Glomerular visceral epithelial cell (primary cell): ENCODE results near the gene SLC24A4.
"Not testable (repeated sequence)": the region's sequence is repeated elsewhere in the genome, so short reads cannot be mapped to it uniquely, and the experiment has no call there.

Experiments
- DNase-seq: peaks from one replicate; pipeline ENCODE4 v3.0.0-alpha.2; 2016; ENCODE audit errors: extremely low spot score

SLC24A4 gene

GRCh38 chr14:92519246-92520101, 196.5 kb downstream of the SLC24A4 start:
- DNase-seq: no peak

DNA sequence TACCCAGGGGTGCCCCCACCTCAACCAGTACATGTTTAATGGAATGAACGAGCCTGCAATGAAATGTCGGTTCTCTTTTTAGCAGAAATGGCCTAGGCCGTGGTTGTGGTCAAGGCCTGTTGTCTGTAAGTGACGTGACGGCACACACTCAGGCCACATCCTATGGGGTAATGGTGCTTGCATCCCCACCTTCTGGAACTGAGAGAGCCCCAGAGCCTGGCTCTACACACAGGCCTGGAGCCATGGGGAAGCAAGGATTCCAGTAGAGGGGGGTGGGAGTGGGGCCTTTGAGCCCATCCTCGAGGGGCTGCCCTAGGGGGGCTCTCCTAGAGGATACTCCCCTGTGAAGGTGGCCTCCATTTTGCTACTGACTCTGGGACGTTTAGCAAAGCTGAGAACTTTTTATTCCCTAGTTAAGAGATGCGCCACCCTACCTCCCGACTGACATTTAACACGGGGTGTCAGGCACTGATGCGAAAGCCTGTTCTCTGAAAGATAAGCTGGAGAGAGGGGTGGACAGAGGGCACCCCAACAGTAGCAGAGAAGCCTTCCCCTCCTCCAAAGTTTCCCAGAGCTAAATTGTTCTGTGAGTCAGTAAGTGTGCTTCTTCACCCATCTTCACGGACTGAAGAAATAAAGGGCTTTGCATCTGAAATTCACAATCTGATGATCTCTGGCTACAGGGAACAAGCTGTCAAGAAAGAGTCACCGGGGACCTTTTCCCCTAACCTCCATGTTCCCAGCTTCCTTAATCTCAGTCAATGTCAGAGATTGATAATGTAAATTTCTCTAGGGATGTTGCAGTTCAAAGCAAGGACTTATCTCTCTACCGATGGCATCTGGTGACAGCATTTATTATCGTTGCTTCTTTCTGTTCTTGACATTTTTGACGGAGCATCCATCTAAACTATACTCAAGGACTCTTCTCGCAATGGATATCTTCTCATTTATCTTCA, 197.4 kb downstream of the SLC24A4 start:
- DNase-seq: no peak

DNA sequence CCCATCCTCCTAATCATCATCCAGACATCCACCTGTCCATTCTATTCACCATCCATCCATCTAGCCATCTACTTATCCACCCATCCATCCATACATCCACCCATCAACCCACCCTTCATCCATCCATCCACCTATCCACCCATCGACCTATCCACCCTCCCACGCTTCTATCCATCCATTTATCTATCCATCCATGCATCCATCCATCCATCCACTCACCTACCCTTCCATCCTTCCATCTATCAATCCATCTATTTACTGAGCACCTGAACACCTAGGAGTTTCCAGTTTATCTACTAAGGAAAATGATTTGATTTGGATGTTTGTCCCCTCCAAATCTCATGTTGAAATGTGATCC, 198.1 kb downstream of the SLC24A4 start:
- no peak for DNase-seq

DNA sequence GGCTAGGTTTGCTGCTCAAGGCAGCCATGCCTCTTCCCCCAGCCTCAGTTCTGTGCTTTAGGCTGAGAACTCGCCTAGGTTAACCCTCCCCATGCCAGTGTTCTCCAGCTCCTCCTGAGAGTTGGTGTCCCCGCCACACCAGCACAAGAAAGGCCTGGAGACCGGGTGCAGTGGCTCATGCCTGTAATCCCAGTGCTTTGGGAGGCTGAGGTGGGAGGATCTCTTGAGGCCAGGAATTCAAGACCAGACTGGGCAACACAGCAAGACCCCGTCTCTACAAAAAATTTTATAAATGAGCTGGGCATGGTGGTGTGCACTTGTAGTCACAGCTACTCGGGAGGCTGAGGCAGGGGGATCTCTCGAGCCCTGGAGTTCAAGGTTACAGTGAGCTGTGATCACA, 200.8 kb downstream of the SLC24A4 start:
- DNase-seq: no peak

- no peak for DNase-seq
Observed at GRCh38 chr14:92524602-92525185, 201.7 kb downstream of the SLC24A4 start.

DNA sequence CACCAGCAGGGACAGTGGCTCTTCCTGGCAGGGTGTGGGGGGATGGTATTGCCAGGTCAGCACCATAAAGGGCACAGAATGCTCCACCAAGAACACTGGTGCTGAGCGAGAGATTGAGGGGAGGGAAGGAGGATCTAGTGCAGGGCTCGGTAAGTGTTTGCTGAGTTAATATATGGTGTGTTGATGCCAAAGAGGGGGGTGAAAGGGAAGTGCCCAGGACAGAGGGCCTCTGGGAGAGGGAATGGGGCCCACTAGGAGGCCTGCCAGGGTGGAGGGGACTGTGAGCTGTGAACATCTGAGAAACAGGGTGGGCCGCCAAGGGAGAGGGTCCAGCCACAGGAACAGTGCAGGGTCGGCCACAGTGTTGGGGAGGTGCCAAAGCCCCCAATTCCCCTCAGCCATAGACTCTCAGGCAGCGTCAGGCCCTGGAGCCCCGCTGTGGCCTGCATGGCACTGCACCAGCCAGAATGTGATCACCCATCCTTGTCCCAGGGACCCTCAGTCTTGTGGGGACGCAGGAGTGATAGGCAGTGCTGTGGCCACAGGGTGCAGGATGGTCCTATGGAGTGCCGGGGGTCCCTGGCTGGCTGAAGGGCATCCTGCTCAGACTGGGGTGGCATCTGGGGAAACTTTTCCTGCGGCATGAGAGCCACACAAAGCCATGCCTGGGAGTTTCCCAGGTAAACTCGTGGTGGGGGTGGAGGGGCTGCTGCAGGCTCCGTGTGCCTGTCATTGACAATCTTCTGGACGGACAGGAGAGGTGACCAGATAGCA, 202.5 kb downstream of the SLC24A4 start:
- no peak for DNase-seq

- DNase-seq: no peak
Observed at GRCh38 chr14:92527721-92528120, 204.8 kb downstream of the SLC24A4 start.

GRCh38 chr14:92528486-92529100, 205.6 kb downstream of the SLC24A4 start:
- DNase-seq: no peak

- DNase-seq: no peak
Observed at GRCh38 chr14:92529903-92530302, 206.9 kb downstream of the SLC24A4 start.

DNA sequence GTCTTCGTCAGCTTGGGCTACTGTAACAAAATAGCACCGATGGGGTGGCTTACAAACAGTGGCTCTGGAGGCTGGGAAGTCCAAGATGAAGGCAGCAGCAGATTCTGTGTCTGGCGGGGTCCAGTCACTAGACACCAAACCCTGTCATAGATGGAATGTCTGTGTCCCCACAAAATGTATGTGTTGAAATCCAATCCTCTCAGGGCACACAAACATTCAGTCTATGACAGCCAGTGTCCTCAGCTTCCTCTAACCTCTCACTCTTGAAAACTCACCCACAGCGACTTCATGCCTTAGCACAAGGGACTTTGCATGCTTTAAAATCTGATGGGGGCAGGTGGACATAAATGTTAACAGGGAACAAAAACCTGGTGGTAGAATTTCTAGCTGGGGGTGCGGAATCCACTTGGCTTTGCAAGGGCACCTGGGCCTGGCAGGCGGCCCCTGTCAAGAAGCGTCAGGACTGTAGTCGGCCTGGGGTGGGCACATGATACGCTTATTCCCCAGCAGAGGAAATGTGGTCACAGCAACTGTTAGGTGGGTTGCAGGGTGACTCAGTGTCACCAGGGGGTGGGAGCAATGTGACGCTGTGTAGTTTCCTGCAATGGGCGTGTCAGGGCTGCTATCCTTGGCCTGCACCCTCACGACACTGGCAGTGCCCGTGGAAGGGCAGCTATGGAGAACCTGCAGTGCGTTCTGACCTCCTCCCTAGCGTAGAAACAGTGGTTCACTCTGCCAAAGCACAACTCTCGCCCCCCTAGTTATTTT, 208.3 kb downstream of the SLC24A4 start:
- no peak for DNase-seq

DNA sequence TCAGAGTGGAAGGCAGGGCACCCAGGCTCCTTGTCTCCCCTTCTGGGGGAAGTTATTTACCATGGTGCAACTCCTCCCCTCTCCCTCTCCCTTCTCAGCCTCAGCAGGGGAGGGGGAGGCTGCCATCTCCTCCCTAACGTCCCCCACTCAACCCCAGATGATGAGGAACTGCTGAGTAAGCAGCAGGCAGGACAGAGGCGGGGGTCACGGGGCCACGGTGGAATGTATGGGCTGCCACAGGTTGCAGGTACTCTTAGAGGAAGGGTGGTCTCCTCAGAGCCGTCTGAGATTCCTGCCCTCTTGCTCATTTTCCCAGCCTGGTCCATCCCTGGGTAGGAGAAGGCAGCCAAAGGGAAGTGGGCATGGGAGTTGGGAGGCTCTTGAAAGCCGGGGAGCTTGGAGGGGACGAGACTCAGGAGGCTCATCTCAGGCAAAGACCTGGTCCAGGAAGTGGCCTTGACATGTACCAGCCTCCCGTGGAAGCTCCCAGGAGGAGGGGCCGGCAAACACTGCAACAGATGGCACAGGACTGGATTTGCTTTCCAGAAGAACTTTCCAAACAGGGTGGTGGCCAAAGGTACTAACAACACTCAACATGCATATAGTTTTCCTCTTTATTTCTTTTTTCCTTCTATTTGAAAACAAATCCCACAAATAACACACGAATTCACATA, 209.7 kb downstream of the SLC24A4 start:
- DNase-seq: no peak

- no peak for DNase-seq
Observed at GRCh38 chr14:92534932-92535643, 212.1 kb downstream of the SLC24A4 start.

GRCh38 chr14:92536231-92536630, 213.3 kb downstream of the SLC24A4 start:
- DNase-seq: not testable (repeated sequence)

GRCh38 chr14:92538412-92538985, 215.5 kb downstream of the SLC24A4 start:
- DNase-seq: no peak

DNA sequence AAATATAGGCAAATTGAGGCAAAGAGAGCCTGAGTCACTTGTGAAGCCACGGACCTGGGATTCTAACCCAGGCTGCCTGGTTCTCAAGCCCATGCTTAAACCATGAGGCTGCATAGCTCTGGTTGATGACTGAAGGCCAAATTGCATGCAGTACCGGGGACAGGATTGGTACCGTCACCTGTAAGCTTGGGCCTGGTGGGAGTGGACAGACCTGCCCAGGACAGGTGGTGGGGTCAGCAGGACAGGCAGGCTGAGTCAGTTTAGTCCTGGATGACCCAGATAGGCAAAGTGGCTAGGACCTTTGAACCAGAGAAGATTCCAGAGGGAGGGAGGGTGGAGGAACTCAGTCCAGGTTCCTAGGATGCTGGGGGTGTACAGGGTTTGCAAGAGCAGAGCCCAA, 216.5 kb downstream of the SLC24A4 start:
- no peak for DNase-seq

DNA sequence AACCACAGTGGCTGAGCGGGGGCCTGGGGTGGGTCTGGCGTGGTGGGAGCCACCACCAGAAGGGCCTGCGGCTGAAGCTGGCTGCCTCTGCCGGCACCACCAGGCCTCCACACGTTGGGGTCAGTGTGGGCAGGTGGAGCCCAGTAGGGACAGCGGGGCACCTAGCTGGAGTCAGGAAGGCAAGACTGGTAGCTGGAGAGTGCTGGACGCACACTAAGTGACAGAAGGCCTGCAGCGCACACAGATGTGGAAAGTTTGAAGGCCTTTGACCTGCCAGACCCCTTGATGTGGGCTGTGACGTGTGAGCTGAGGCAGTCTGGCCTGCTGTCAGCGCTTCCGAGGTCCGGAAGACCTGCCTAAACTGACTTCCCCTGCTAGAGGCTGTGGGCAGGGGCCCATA, 216.9 kb downstream of the SLC24A4 start:
- no peak for DNase-seq

GRCh38 chr14:92540472-92541048, 217.6 kb downstream of the SLC24A4 start:
- DNase-seq: peak; percentile 97

DNA sequence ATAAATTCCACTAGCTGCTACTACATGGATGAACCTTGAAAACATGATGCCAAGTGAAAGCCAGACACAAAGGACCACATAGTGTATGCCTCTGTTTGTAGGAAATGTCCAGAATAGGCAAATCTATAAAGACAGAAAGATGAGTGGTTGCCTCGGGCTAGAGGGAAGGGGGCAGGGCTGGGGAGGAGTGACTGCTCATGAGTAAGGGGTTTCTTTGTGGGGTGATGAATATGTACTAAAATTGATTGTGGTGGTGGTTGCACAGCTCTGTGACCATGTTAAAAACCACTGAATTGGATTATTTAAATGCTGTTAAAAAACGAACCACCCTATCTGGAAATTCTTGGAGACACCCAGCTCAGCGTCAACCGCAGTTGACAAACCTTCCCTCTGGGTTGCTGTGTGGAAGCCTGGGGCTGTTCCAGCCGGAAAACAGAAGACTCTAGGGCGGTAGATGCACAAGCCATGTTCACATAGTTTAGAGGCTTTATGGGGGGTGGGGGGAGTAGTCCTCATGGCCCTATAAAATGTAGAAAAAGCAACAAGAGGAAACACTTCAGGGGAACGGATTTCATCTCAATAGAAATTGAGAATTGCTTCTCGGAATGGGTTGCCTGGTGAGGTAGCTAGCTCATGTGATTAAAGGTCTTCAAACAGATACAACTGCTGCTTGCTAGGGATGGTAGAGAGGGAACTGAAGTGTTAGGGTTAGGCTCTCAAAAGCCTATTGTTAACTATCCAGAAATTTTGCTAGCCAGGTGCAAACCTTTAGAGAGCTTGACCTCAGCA, 220.0 kb downstream of the SLC24A4 start:
- no peak for DNase-seq
